Measurements from ENCODE around the gene DNER. TPM values are rescaled to one million over a fixed set of nuclear protein-coding genes. Genes with fewer than 3 reads are reported as not detected.

The DNER gene
- total and polyA plus RNA-seq, 2 donors from 2014 or later = 16.5 to 21.9 TPM

DNA sequence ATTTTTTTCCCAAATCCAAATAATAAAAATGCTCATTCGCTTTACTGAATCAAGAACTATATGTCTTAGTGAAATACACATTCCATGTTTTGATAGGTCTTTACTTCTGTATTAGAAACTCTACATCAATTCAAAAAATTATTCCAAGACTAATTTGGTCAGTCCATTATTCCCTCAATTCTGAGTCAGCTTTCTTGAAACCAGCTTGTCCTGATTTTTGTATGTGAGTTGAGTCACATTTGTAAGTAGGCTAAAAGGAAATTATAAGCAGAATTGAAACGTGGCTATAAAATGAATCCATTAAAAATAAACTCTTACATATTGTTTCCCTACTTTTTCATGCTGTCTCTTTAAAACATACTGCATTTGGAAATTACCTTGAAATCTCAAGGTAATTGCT lies 113.0 kb downstream of the DNER start:
- intact Hi-C loops (cut with DNase I) = no loop called here

DNA sequence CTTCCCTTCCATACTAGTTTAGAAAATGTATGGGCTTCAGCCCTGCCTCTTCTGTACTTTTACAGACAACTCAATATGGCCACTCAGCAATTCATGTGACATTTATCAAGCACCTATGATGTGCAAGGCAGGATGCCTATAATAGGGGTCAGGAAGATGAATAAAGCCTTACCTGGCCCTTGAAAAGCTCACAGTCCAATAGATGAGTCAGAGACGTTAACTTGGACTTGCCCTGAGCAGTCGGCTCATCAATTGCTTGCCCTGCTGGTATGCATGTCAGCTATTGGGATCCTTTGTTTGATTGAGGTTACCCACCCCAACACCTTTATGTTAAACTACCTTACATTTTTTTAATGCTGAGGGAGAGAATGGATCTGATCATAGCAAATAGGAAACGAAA lies 116.1 kb downstream of the DNER start:
- no peaks in the 10 kb centered on the region for H3K36me3 ChIP-seq (ENCODE audit: control insufficient read depth in 2 of 3, insufficient read depth in 3 of 3, low read length in 3 of 3)
- TF ChIP-seq, protein P1, sequence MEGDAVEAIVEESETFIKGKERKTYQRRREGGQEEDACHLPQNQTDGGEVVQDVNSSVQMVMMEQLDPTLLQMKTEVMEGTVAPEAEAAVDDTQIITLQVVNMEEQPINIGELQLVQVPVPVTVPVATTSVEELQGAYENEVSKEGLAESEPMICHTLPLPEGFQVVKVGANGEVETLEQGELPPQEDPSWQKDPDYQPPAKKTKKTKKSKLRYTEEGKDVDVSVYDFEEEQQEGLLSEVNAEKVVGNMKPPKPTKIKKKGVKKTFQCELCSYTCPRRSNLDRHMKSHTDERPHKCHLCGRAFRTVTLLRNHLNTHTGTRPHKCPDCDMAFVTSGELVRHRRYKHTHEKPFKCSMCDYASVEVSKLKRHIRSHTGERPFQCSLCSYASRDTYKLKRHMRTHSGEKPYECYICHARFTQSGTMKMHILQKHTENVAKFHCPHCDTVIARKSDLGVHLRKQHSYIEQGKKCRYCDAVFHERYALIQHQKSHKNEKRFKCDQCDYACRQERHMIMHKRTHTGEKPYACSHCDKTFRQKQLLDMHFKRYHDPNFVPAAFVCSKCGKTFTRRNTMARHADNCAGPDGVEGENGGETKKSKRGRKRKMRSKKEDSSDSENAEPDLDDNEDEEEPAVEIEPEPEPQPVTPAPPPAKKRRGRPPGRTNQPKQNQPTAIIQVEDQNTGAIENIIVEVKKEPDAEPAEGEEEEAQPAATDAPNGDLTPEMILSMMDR (IDR thresholded peaks at IDR 0.05; ENCODE audit: borderline replicate concordance, extremely low read depth, insufficient read depth) = no peak
- no peak overlapping the region for H3K9ac ChIP-seq (ENCODE audit: low read length in 3 of 3)
- no peak overlapping the region for H3K27ac ChIP-seq (ENCODE audit: low read depth in 2 of 2, low read length in 2 of 2)
- FAIRE-seq = no peak
- no peak for DNase-seq
- H3K4me3 ChIP-seq (ENCODE audit: low read length in 3 of 3) = no peak overlapping the region
- H3K9me3 ChIP-seq (ENCODE audit: control insufficient read depth in 2 of 3, insufficient read depth in 1 of 3, low read length in 3 of 3) = no peaks in the 10 kb centered on the region
- no peaks in the 10 kb centered on the region for H3K27me3 ChIP-seq (ENCODE audit: control insufficient read depth, insufficient read depth, low read length)
- intact Hi-C loops (cut with DNase I) = no loop called here
- no peaks in the 10 kb centered on the region for H3K4me1 ChIP-seq (ENCODE audit: control insufficient read depth in 2 of 3, insufficient read depth in 2 of 3, low read depth in 1 of 3, low read length in 3 of 3)

More for the DNA sequence above, 113.0 kb downstream of the DNER start:
- Histone ChIP-seq H3K36me3 (ENCODE audit: control insufficient read depth in 2 of 3, insufficient read depth in 3 of 3, low read length in 3 of 3) (no peaks in the 10 kb centered on the region), H3K27ac (ENCODE audit: low read depth in 2 of 2, low read length in 2 of 2) (no peak overlapping the region), H3K9me3 (ENCODE audit: control insufficient read depth in 2 of 3, insufficient read depth in 1 of 3, low read length in 3 of 3) (no peaks in the 10 kb centered on the region), H3K4me3 (ENCODE audit: low read length in 3 of 3) (no peak overlapping the region), H3K9ac (ENCODE audit: low read length in 3 of 3) (no peak overlapping the region), H3K4me1 (ENCODE audit: control insufficient read depth in 2 of 3, insufficient read depth in 2 of 3, low read depth in 1 of 3, low read length in 3 of 3) (no peaks in the 10 kb centered on the region), H3K27me3 (ENCODE audit: control insufficient read depth, insufficient read depth, low read length) (no peaks in the 10 kb centered on the region)
- DNase-seq = no peak
- TF ChIP-seq, protein P1 (IDR thresholded peaks at IDR 0.05; ENCODE audit: borderline replicate concordance, extremely low read depth, insufficient read depth) = no peak
- FAIRE-seq = no peak

DNA sequence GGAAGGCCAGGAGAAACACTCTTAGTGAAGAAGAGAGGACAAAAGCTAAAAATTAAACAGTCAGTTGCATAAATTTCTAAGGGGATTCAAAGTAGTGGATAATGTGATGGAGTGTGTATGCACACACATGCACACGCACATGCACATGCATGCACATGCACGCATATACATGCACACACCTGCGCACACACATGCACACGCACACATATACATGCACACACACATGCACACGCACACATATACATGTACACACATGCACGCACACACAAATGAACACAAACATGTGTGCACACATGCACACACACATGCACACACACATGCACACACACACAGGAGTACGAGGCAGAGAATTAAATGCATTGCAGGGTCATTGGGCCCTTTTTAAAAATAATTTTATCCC lies 117.6 kb downstream of the DNER start:
- Histone ChIP-seq H3K4me1 (ENCODE audit: control insufficient read depth in 2 of 3, insufficient read depth in 2 of 3, low read depth in 1 of 3, low read length in 3 of 3) (no peaks in the 10 kb centered on the region), H3K27me3 (ENCODE audit: control insufficient read depth, insufficient read depth, low read length) (no peaks in the 10 kb centered on the region), H3K36me3 (ENCODE audit: control insufficient read depth in 2 of 3, insufficient read depth in 3 of 3, low read length in 3 of 3) (no peaks in the 10 kb centered on the region), H3K9me3 (ENCODE audit: control insufficient read depth in 2 of 3, insufficient read depth in 1 of 3, low read length in 3 of 3) (no peaks in the 10 kb centered on the region), H3K4me3 (ENCODE audit: low read length in 3 of 3) (no peak overlapping the region), H3K9ac (ENCODE audit: low read length in 3 of 3) (no peak overlapping the region), H3K27ac (ENCODE audit: low read depth in 2 of 2, low read length in 2 of 2) (no peak overlapping the region)
- intact Hi-C loops (cut with DNase I) = no loop called here
- FAIRE-seq (no peak), DNase-seq (no peak)
- TF ChIP-seq, protein P1 (IDR thresholded peaks at IDR 0.05; ENCODE audit: borderline replicate concordance, extremely low read depth, insufficient read depth) = no peak

DNA sequence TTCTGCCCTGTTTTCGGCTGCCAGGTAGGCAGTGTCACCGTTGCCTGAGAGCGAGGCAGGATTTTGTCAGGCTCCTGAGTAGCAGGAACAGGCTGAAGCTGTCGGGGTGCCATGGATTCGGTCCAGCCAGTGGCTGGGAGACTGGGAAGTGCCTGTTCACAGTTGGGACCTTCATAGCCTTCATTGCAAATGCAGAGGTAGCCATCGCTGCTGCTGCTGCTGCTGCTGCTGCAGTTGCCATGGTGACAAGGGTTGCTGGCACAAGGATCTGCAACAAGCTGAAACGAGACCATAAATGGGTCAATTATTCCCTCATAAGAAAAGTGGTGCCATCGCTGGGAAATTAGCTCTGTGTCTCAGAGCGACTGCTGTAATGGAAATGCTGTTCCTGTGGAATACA lies 122.7 kb downstream of the DNER start:
- H3K27ac ChIP-seq (ENCODE audit: low read depth in 2 of 2, low read length in 2 of 2) = no peak overlapping the region
- no peaks in the 10 kb centered on the region for H3K4me1 ChIP-seq (ENCODE audit: control insufficient read depth in 2 of 3, insufficient read depth in 2 of 3, low read depth in 1 of 3, low read length in 3 of 3)
- no peaks in the 10 kb centered on the region for H3K27me3 ChIP-seq (ENCODE audit: control insufficient read depth, insufficient read depth, low read length)
- no peak for DNase-seq
- no peaks in the 10 kb centered on the region for H3K9me3 ChIP-seq (ENCODE audit: control insufficient read depth in 2 of 3, insufficient read depth in 1 of 3, low read length in 3 of 3)
- no peak overlapping the region for H3K9ac ChIP-seq (ENCODE audit: low read length in 3 of 3)
- intact Hi-C loops (cut with DNase I) = no loop called here
- no peak for FAIRE-seq
- H3K4me3 ChIP-seq (ENCODE audit: low read length in 3 of 3) = no peak overlapping the region
- no peaks in the 10 kb centered on the region for H3K36me3 ChIP-seq (ENCODE audit: control insufficient read depth in 2 of 3, insufficient read depth in 3 of 3, low read length in 3 of 3)
- TF ChIP-seq, protein P1 (IDR thresholded peaks at IDR 0.05; ENCODE audit: borderline replicate concordance, extremely low read depth, insufficient read depth) = no peak

Data from kidney (tissue), 14 donors.